HCT116 (cell line): ENCODE data around the gene A2ML1. TPM values are rescaled to one million over a fixed set of nuclear protein-coding genes. Genes with fewer than 3 reads are reported as not detected.
A peak's percentile ranks its signal among the peaks of the same experiment; 100 is the strongest.
"Not testable (repeated sequence)": the region's sequence is repeated elsewhere in the genome, so short reads cannot be mapped to it uniquely, and the experiment has no call there.

ENCODE experiments used
- ATAC-seq: fragments of 200-7000 bp; cut with Tn5 transposase; 2 replicates; pipeline ENCODE4 v1.9.1; 2020; ENCODE audit warnings: mild to moderate bottlenecking, moderate library complexity
- BruUV-seq: library from RNA; stranded (reverse); fragments of 400-500 nt; replicated peaks from 2 replicates; lab custom pipeline; 2021; lab: Mats Ljungman, UMichigan
- CTCF ChIA-PET: fragments of 300-600 bp; sonication (Branson Sonifier 250); formaldehyde crosslinking; loops from one replicate; lab custom pipeline; 2021; ENCODE audit warnings: antibody characterized with exemption; lab: Charles Lee
- POLR2A ChIA-PET: fragments of 300-600, 350-600 bp; sonication (Branson Sonifier 250); formaldehyde crosslinking; loops from one replicate; lab custom pipeline; 2021; ENCODE audit warnings: antibody characterized with exemption; lab: Charles Lee
- RAD21 ChIA-PET, 2 experiments: fragments of 300-600 bp; sonication (Branson Sonifier 250); formaldehyde crosslinking; loops; one replicate each; lab custom pipeline; 2023; ENCODE audit warnings: low total read pairs in 2 of 2; ENCODE audit not compliant: uncharacterized antibody in 2 of 2, unreplicated experiment in 2 of 2, low non-redundant PET in 1 of 2; lab: Charles Lee
- DNase-seq: peaks from one replicate; pipeline ENCODE4 v3.0.0-alpha.2; 2010; ENCODE audit warnings: low read depth, low spot score
- H2AFZ ChIP-seq: fragments of 200-600 bp; shearing (Covaris generic), sonication (generic); 2 replicates; pipeline ENCODE4 v1.6.1; 2017; ENCODE audit warnings: low read depth, mixed run types, mixed read lengths, antibody characterized with exemption, low read length; ENCODE audit not compliant: poor library complexity, severe bottlenecking
- H3K27ac ChIP-seq: 2 replicates; pipeline ENCODE4 v1.5.1; 2012; ENCODE audit warnings: low read depth, low read length
- H3K27me3 ChIP-seq: fragments of 200-600 bp; sonication (generic); 2 replicates; pipeline ENCODE4 v1.6.1; 2016; ENCODE audit warnings: mixed run types, low read length, mixed read lengths; ENCODE audit not compliant: insufficient read depth
- H3K36me3 ChIP-seq, 2 experiments: fragments of 200-500 bp in 1 of 2; fragments of 200-600 bp in 1 of 2; sonication (Bioruptor generic) in 1 of 2; sonication (generic) in 1 of 2; 2 replicates each; pipeline versions ENCODE4 v1.5.1 to v1.6.1; 2014 to 2016; ENCODE audit warnings: low read length in 2 of 2, inconsistent platforms in 1 of 2, mixed read lengths in 1 of 2, mixed run types in 1 of 2; ENCODE audit not compliant: insufficient read depth in 2 of 2, control insufficient read depth in 1 of 2
- H3K4me1 ChIP-seq, 2 experiments: fragments of 200-600 bp in 1 of 2; sonication (generic) in 1 of 2; 2 replicates each; pipeline versions ENCODE4 v1.5.1 to v1.6.1; 2012 to 2017; ENCODE audit warnings: low read length in 2 of 2, inconsistent platforms in 1 of 2, mild to moderate bottlenecking in 1 of 2, mixed read lengths in 1 of 2, mixed run types in 1 of 2, moderate library complexity in 1 of 2; ENCODE audit not compliant: insufficient read depth in 2 of 2, control insufficient read depth in 1 of 2
- H3K4me2 ChIP-seq: fragments of 200-600 bp; sonication (generic); 2 replicates; pipeline ENCODE4 v1.6.1; 2017; ENCODE audit warnings: mixed run types, low read length, mixed read lengths
- H3K4me3 ChIP-seq, 2 experiments: fragments of 200-600 bp in 1 of 2; sonication (generic) in 1 of 2; replicated peaks in 1 of 2; 2 replicates each; pipeline ENCODE4 v1.5.1; 2011 to 2016; ENCODE audit warnings: low read length in 2 of 2, control low read depth in 1 of 2, low read depth in 1 of 2, mild to moderate bottlenecking in 1 of 2, mixed read lengths in 1 of 2, mixed run types in 1 of 2
- H3K79me2 ChIP-seq: fragments of 200-600 bp; sonication (generic); 2 replicates; pipeline ENCODE4 v1.6.1; 2017; ENCODE audit warnings: mild to moderate bottlenecking, mixed run types, low read length, moderate library complexity, mixed read lengths; ENCODE audit not compliant: insufficient read depth
- H3K9ac ChIP-seq: fragments of 200-600 bp; sonication (generic); 2 replicates; pipeline ENCODE4 v1.6.1; 2016; ENCODE audit warnings: low read length, mixed read lengths
- H3K9me2 ChIP-seq: fragments of 200-600 bp; sonication (generic), shearing (Covaris generic); 2 replicates; pipeline ENCODE4 v1.6.1; 2017; ENCODE audit warnings: mixed run types, mild to moderate bottlenecking, moderate library complexity; ENCODE audit not compliant: insufficient read depth
- H3K9me3 ChIP-seq, 2 experiments: fragments of 200-500 bp in 1 of 2; fragments of 200-600 bp in 1 of 2; sonication (Bioruptor generic) in 1 of 2; sonication (generic) in 1 of 2; 2 replicates each; pipeline ENCODE4 v1.6.1; 2014 to 2017; ENCODE audit warnings: low read length in 2 of 2, mixed read lengths in 2 of 2, inconsistent platforms in 1 of 2, low read depth in 1 of 2, mild to moderate bottlenecking in 1 of 2, mixed run types in 1 of 2, moderate library complexity in 1 of 2; ENCODE audit not compliant: control insufficient read depth in 1 of 2, insufficient read depth in 1 of 2
- H4K20me1 ChIP-seq: fragments of 200-600 bp; sonication (generic), shearing (Covaris generic); 2 replicates; pipeline ENCODE4 v1.6.1; 2017; ENCODE audit warnings: mixed run types, mild to moderate bottlenecking, moderate library complexity; ENCODE audit not compliant: insufficient read depth
- EGR1 ChIP-seq: IDR thresholded peaks from 2 replicates; pipeline ENCODE4 v1.6.1; 2012; ENCODE audit warnings: low read depth
- EZH2 ChIP-seq: fragments of 200-600 bp; sonication (generic); IDR thresholded peaks from 2 replicates; pipeline ENCODE4 v1.6.1; 2017; ENCODE audit warnings: antibody characterized with exemption, mixed run types
- EZH2phosphoT487 ChIP-seq: fragments of 200-600 bp; IDR thresholded peaks from 2 replicates; pipeline ENCODE4 v1.6.1; 2018; ENCODE audit warnings: antibody characterized with exemption, borderline replicate concordance
- JUND ChIP-seq: IDR thresholded peaks from 2 replicates; pipeline ENCODE4 v1.6.1; 2012
- RAD21 ChIP-seq: IDR thresholded peaks from 2 replicates; pipeline ENCODE4 v1.6.1; 2012; ENCODE audit warnings: low read depth, mild to moderate bottlenecking
- SP1 ChIP-seq: IDR thresholded peaks from 2 replicates; pipeline ENCODE4 v1.6.1; 2012; ENCODE audit warnings: low read depth
- TCF7L2 ChIP-seq: IDR thresholded peaks from 2 replicates; pipeline ENCODE4 v1.7.0; 2011; ENCODE audit warnings: borderline replicate concordance, inconsistent platforms; ENCODE audit not compliant: insufficient read depth, insufficient read length; ENCODE audit errors: extremely low read depth
- ZFX ChIP-seq: fragments of 450-650 bp; IDR thresholded peaks from 2 replicates; pipeline ENCODE4 v1.6.1; 2017
- ZNF274 ChIP-seq: fragments of 200-500 bp; sonication (Bioruptor generic); IDR thresholded peaks from 2 replicates; pipeline ENCODE4 v1.6.1; 2014; ENCODE audit warnings: mild to moderate bottlenecking, low read depth, low read length, inconsistent platforms
- intact Hi-C: fragments of 100-400 bp; cut with micrococcal nuclease; formaldehyde crosslinking; loops from 2 replicates; pipeline ENCODE4 v1.10.0; 2022
- total RNA-seq: library from RNA; stranded (reverse); gene quantifications from one replicate; pipeline ENCODE4 v1.2.1, GENCODE V29; 2021; ENCODE audit not compliant: unreplicated experiment
- TF ChIP-seq, protein P1 (sequence below): IDR thresholded peaks from 2 replicates; pipeline ENCODE4 v1.6.1; 2012; ENCODE audit warnings: low read depth
- TF ChIP-seq, protein P2 (sequence below), 3 experiments: fragments of 200-600 bp in 1 of 3; sonication (generic) in 1 of 3; IDR thresholded peaks in 2 of 3; conservative IDR thresholded peaks in 1 of 3; 2 replicates each; pipeline ENCODE4 v1.5.1; 2012 to 2017; ENCODE audit warnings: low read depth in 2 of 3, low read length in 2 of 3, antibody characterized with exemption in 1 of 3, borderline replicate concordance in 1 of 3, control low read depth in 1 of 3, mild to moderate bottlenecking in 1 of 3, mixed read lengths in 1 of 3, mixed run types in 1 of 3, moderate library complexity in 1 of 3; ENCODE audit not compliant: insufficient read depth in 1 of 3

Gene A2ML1
- total RNA-seq, 1 experiment from 2014 or later, result not detected

DNA sequence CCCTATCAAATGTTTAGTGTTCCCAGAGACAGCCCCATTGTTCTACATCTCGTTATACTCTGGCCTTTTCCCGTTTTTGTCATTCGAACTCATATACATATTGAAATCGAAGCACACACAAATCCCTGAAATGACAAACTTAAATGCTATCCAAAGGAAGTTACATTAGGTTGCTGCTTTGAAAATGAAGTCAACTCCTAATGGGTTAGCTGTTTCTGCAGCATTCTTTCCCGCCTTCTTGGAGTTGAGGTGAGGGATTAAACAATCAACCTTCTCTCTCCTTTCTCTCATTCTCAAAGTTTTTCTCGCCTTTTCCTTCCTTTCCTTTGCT, 91.2 kb downstream of the A2ML1 start (continued):
- TF ChIP-seq, protein P1, sequence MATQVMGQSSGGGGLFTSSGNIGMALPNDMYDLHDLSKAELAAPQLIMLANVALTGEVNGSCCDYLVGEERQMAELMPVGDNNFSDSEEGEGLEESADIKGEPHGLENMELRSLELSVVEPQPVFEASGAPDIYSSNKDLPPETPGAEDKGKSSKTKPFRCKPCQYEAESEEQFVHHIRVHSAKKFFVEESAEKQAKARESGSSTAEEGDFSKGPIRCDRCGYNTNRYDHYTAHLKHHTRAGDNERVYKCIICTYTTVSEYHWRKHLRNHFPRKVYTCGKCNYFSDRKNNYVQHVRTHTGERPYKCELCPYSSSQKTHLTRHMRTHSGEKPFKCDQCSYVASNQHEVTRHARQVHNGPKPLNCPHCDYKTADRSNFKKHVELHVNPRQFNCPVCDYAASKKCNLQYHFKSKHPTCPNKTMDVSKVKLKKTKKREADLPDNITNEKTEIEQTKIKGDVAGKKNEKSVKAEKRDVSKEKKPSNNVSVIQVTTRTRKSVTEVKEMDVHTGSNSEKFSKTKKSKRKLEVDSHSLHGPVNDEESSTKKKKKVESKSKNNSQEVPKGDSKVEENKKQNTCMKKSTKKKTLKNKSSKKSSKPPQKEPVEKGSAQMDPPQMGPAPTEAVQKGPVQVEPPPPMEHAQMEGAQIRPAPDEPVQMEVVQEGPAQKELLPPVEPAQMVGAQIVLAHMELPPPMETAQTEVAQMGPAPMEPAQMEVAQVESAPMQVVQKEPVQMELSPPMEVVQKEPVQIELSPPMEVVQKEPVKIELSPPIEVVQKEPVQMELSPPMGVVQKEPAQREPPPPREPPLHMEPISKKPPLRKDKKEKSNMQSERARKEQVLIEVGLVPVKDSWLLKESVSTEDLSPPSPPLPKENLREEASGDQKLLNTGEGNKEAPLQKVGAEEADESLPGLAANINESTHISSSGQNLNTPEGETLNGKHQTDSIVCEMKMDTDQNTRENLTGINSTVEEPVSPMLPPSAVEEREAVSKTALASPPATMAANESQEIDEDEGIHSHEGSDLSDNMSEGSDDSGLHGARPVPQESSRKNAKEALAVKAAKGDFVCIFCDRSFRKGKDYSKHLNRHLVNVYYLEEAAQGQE, result no peak
- TF ChIP-seq EZH2phosphoT487 (no peak), EZH2 (no peak), SP1 (no peak), ZNF274 (no peak), JUND (no peak), RAD21 (no peak)

DNA sequence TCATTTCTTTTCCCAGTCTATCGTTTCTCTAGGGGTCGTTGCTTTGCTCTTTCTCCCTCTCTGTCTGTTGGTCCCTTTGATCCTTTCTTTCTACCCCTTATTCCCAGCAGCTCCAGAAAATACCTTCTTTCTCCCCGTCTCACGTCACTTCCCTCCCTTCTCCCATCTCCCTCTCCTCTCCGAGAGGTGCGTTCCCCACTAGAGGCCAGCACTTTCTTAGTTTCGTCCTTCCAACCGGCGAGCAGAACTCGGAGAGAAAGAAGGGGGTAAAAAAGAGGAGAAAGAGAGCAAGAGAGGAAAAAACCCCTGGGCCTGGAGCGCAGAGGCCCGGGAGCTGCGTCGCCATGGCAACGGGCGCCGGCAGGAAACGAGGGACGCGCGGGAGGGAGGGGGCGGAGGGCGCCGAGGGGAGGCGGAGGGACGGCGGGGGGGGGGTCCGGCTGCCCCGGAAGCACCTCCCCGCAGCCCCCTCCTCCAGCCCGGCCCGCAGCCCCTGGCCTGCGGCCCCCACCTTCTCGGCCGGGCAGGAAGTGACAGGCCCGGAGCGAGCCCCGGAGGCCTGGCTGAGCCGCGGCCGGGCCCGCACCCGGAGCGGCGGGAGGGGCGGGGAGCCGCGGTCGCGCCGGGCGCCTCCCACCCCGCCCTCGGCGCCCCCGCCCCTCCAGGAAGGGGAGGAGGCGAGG, 91.8 kb downstream of the A2ML1 start, which contains the start of gene PHC1:
TSS of gene PHC1 (plus strand) at position 477 of the 683 bp plus-strand sequence. CDS start 3,169 bp downstream, outside the sequence.
- POLR2A ChIA-PET, H3K79me2 ChIP-seq, H3K9me3 ChIP-seq, RAD21 ChIA-PET, H3K27me3 ChIP-seq, H3K36me3 ChIP-seq, H3K9me2 ChIP-seq, H4K20me1 ChIP-seq, BruUV-seq, DNase-seq: not testable (repeated sequence)
- Histone ChIP-seq H2AFZ (peak within 1 kb of the TSS; percentile 96), H3K4me2 (peak within 1 kb of the TSS; percentile 96), H3K4me1 (peaks cover 14 to 27% of the 10 kb centered on the region in 2 experiments; a peak in 3 of 4 replicates), H3K27ac (peak within 1 kb of the TSS; percentile 40), H3K4me3 (peak within 1 kb of the TSS; percentile 68 to 82), H3K9ac (peak within 1 kb of the TSS; percentile 63)
- ATAC-seq, result peak; percentile 79
- CTCF ChIA-PET, result interaction anchor here (1.1 to 1.6 kb wide), 2 partner anchors 24 to 257 kb away, joined by 3 to 5 read pairs; no protein-coding TSS in a partner anchor
- TF ChIP-seq ZFX (peak; percentile 61), SP1 (0 out of 2 replicates have a peak, but pooled peaks have one; percentile 4), TCF7L2 (peak; percentile 30), EGR1 (0 out of 2 replicates have a peak, but pooled peaks have one; percentile 26)
- TF ChIP-seq, protein P2, sequence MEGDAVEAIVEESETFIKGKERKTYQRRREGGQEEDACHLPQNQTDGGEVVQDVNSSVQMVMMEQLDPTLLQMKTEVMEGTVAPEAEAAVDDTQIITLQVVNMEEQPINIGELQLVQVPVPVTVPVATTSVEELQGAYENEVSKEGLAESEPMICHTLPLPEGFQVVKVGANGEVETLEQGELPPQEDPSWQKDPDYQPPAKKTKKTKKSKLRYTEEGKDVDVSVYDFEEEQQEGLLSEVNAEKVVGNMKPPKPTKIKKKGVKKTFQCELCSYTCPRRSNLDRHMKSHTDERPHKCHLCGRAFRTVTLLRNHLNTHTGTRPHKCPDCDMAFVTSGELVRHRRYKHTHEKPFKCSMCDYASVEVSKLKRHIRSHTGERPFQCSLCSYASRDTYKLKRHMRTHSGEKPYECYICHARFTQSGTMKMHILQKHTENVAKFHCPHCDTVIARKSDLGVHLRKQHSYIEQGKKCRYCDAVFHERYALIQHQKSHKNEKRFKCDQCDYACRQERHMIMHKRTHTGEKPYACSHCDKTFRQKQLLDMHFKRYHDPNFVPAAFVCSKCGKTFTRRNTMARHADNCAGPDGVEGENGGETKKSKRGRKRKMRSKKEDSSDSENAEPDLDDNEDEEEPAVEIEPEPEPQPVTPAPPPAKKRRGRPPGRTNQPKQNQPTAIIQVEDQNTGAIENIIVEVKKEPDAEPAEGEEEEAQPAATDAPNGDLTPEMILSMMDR (IDR thresholded peaks at IDR 0.05 in 2 of 3, conservative IDR thresholded peaks at IDR 0.05 in 1 of 3; ENCODE audit: borderline replicate concordance in 1 of 3, insufficient read depth in 1 of 3, low read depth in 2 of 3, low read length in 2 of 3), result peak in 2 of 3 experiments; percentile 45 to 48; a peak in 4 of 6 replicates
- intact Hi-C loops, result loop anchor here (5.0 kb wide), 1 partner anchor 33 kb away; the partner anchor contains the start of gene M6PR
